GM10248 (cell line): ENCODE measurements around the gene CHIC1.
"Not testable (repeated sequence)": the region's sequence is repeated elsewhere in the genome, so short reads cannot be mapped to it uniquely, and the experiment has no call there.

Experiments used
- CTCF ChIA-PET: fragments of 300-600 bp; sonication (Branson Sonifier 250); formaldehyde crosslinking; extraction: SDS; loops from one replicate; lab custom pipeline; 2021; ENCODE audit warnings: antibody characterized with exemption; lab: Yijun Ruan, JAX
- POLR2A ChIA-PET: fragments of 350-650 bp; sonication (Branson Sonifier 250); formaldehyde crosslinking; extraction: SDS; loops from one replicate; lab custom pipeline; 2020; ENCODE audit warnings: antibody characterized with exemption; lab: Yijun Ruan, JAX
- DNase-seq: peaks from one replicate; pipeline ENCODE4 v3.0.0; 2012; ENCODE audit errors: extremely low spot score
- CTCF ChIP-seq: IDR thresholded peaks from 2 replicates; pipeline ENCODE4 v1.5.1; 2012; ENCODE audit warnings: mild to moderate bottlenecking, low read depth; ENCODE audit errors: extremely low read depth, missing control alignments, control extremely low read depth

CHIC1 gene

DNA sequence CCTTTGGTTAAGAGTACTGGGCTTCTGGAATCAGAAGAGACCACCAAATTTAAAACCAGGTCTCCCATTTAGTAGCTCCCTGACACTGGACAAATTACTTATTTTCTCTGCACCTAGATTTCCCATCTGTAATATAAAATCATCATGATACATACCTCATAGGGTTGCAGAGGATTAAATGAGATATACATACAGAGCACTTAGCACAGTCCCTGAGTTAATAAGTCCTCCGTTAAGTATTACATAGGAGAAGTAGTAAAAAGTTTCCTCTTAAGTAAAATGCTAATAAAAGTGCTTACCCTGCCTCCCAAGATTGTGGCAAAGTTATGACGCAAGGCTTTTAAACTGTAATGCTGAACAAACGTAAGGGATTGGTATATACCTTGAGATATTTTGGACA, 539 bp upstream of the CHIC1 start:
- no peak for TF ChIP-seq CTCF
- POLR2A ChIA-PET = no interaction called here
- DNase-seq = no peak
- CTCF ChIA-PET = no interaction called here

DNA sequence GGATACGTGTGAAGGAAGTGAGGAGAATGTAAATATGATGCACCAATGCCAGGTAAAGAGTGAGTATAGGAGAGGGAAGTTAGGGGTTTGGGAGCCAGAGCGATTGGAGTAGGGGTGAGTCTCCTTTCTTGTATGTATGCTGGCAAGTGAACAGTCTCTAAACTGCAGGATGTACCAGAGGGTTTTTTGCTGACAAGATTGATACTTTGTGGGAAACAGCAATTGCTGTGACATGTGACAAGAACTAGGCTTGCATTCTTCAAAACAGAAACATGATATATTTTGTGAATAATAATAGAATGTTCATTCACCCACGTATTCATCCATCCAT, 706 bp downstream of the CHIC1 start:
- ChIA-PET CTCF (no interaction called here), POLR2A (no interaction called here)
- TF ChIP-seq CTCF = no peak
- no peak for DNase-seq

DNA sequence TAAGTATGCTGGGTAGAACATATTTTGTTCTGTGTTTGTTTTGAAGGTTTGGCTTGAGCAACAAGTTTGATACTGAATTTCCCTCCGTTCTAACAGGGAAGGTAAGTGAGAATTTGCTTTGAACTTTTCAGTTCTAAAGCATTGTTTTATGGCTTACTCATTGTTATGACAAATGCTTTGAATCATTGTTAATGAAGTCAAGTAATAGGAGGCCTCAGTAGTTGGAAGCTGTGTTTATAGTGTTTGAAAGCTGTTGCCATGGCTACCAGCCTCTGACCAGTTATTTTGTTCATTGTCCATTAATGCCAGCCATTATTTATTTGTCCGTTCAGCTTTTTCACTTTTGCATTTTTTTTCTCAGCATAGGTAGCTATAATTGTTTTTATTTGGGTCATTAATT, 14.4 kb downstream of the CHIC1 start:
- ChIA-PET POLR2A (no interaction called here), CTCF (no interaction called here)
- TF ChIP-seq CTCF = no peak
- DNase-seq = no peak

- CTCF ChIA-PET = interaction anchor here (0.8 to 1.1 kb wide), 2 partner anchors 9 to 10 kb away, joined by 3 to 4 read pairs; no protein-coding TSS in a partner anchor
Measured at GRCh38 chrX:73581002-73581628, 18.1 kb downstream of the CHIC1 start.

GRCh38 chrX:73597758-73598157, 34.8 kb downstream of the CHIC1 start:
- DNase-seq, CTCF ChIA-PET, POLR2A ChIA-PET: not testable (repeated sequence)

More at GRCh38 chrX:73581002-73581628, 18.1 kb downstream of the CHIC1 start:
- TF ChIP-seq CTCF = no peak
- no peak for DNase-seq
- POLR2A ChIA-PET = no interaction called here

GRCh38 chrX:73615022-73615421, 52.0 kb downstream of the CHIC1 start:
- TF ChIP-seq CTCF = no peak
- DNase-seq = no peak
- POLR2A ChIA-PET = no interaction called here
- CTCF ChIA-PET = no interaction called here

GRCh38 chrX:73641669-73642068, 78.7 kb downstream of the CHIC1 start:
- POLR2A ChIA-PET, DNase-seq, CTCF ChIA-PET: not testable (repeated sequence)

GRCh38 chrX:73647212-73647611, 84.2 kb downstream of the CHIC1 start:
- ChIA-PET POLR2A (no interaction called here), CTCF (no interaction called here)
- DNase-seq = no peak
- no peak for TF ChIP-seq CTCF
